OCI-LY1 (cell line): ENCODE results near the gene CD8A.

Source experiments
- H2AFZ ChIP-seq: fragments of 200-600 bp; sonication (generic), shearing (Covaris generic); 2 replicates; pipeline ENCODE4 v1.6.0; 2014; ENCODE audit warnings: antibody characterized with exemption, mild to moderate bottlenecking, low read length
- H3F3A ChIP-seq: fragments of 200-600 bp; sonication (generic), shearing (Covaris generic); 2 replicates; pipeline ENCODE4 v1.6.0; 2014; ENCODE audit warnings: mild to moderate bottlenecking, antibody characterized with exemption, low read length, moderate library complexity; ENCODE audit not compliant: insufficient read depth
- H3K27ac ChIP-seq: fragments of 200-600 bp; sonication (generic); 2 replicates; pipeline ENCODE4 v1.5.1; 2014; ENCODE audit warnings: low read length, mixed run types, mild to moderate bottlenecking, low read depth; ENCODE audit not compliant: poor library complexity, severe bottlenecking
- H3K27me3 ChIP-seq: fragments of 200-600 bp; sonication (generic); 2 replicates; pipeline ENCODE4 v1.6.0; 2014; ENCODE audit warnings: antibody characterized with exemption, mild to moderate bottlenecking, low read length, moderate library complexity; ENCODE audit not compliant: insufficient read depth
- H3K36me3 ChIP-seq: fragments of 200-600 bp; sonication (generic); 2 replicates; pipeline ENCODE4 v1.6.1; 2014; ENCODE audit warnings: mild to moderate bottlenecking, antibody characterized with exemption, low read length, moderate library complexity, mixed read lengths; ENCODE audit not compliant: insufficient read depth
- H3K4me1 ChIP-seq: fragments of 200-600 bp; sonication (generic); 2 replicates; pipeline ENCODE4 v1.5.1; 2014; ENCODE audit warnings: mild to moderate bottlenecking, low read length, moderate library complexity; ENCODE audit not compliant: insufficient read depth, severe bottlenecking
- H3K4me2 ChIP-seq: fragments of 200-600 bp; sonication (generic), shearing (Covaris generic); 2 replicates; pipeline ENCODE4 v1.6.1; 2014; ENCODE audit warnings: low read length
- H3K4me3 ChIP-seq: fragments of 200-600 bp; sonication (generic); 2 replicates; pipeline ENCODE4 v1.5.1; 2014; ENCODE audit warnings: low read length, low read depth, mild to moderate bottlenecking, mixed read lengths; ENCODE audit not compliant: poor library complexity, severe bottlenecking
- H3K79me2 ChIP-seq: fragments of 200-600 bp; shearing (Covaris generic); 2 replicates; pipeline ENCODE4 v1.6.1; 2016; ENCODE audit warnings: mixed run types, low read length, mixed read lengths; ENCODE audit not compliant: insufficient read depth
- H3K9ac ChIP-seq: fragments of 200-600 bp; sonication (generic), shearing (Covaris generic); 2 replicates; pipeline ENCODE4 v1.6.1; 2014; ENCODE audit warnings: mild to moderate bottlenecking, low read length, mixed read lengths
- H3K9me2 ChIP-seq: fragments of 200-600 bp; sonication (generic), shearing (Covaris generic); 2 replicates; pipeline ENCODE4 v1.6.1; 2014; ENCODE audit warnings: low read depth, mild to moderate bottlenecking, low read length, mixed read lengths
- H3K9me3 ChIP-seq: fragments of 200-600 bp; shearing (Covaris generic); 2 replicates; pipeline ENCODE4 v1.6.1; 2014; ENCODE audit warnings: low read length, mixed read lengths
- H4K20me1 ChIP-seq: fragments of 200-600 bp; sonication (generic), shearing (Covaris generic); 2 replicates; pipeline ENCODE4 v1.6.0; 2016; ENCODE audit warnings: mild to moderate bottlenecking, low read length; ENCODE audit not compliant: insufficient read depth
- CTCF ChIP-seq: fragments of 200-600 bp; sonication (generic), shearing (Covaris generic); IDR thresholded peaks from 2 replicates; pipeline ENCODE4 v1.5.1; 2017; ENCODE audit warnings: mild to moderate bottlenecking, antibody characterized with exemption, low read length, moderate library complexity, mixed read lengths
- EZH2 ChIP-seq: fragments of 200-600 bp; sonication (generic), shearing (Covaris generic); IDR thresholded peaks from 2 replicates; pipeline ENCODE4 v1.8.0; 2017; ENCODE audit warnings: borderline replicate concordance, mixed run types, mild to moderate bottlenecking, antibody characterized with exemption, low read length, moderate library complexity, mixed read lengths

Gene CD8A

GRCh38 chr2:86818957-86819356, 28.2 kb upstream of the CD8A start:
- no peak overlapping the region for H3K27ac ChIP-seq
- no peak for TF ChIP-seq EZH2
- no peak for TF ChIP-seq CTCF
- H3K4me3 ChIP-seq = no peak overlapping the region
- H3K36me3 ChIP-seq = no peaks in the 10 kb centered on the region
- H3F3A ChIP-seq = no peaks in the 10 kb centered on the region
- no peaks in the 10 kb centered on the region for H3K9me2 ChIP-seq
- H3K9me3 ChIP-seq = no peaks in the 10 kb centered on the region
- H3K27me3 ChIP-seq = no peaks in the 10 kb centered on the region
- H3K9ac ChIP-seq = no peak overlapping the region
- H2AFZ ChIP-seq = no peak overlapping the region
- no peaks in the 10 kb centered on the region for H4K20me1 ChIP-seq
- no peak overlapping the region for H3K4me2 ChIP-seq
- H3K4me1 ChIP-seq = no peaks in the 10 kb centered on the region
- H3K79me2 ChIP-seq = no peaks in the 10 kb centered on the region

DNA sequence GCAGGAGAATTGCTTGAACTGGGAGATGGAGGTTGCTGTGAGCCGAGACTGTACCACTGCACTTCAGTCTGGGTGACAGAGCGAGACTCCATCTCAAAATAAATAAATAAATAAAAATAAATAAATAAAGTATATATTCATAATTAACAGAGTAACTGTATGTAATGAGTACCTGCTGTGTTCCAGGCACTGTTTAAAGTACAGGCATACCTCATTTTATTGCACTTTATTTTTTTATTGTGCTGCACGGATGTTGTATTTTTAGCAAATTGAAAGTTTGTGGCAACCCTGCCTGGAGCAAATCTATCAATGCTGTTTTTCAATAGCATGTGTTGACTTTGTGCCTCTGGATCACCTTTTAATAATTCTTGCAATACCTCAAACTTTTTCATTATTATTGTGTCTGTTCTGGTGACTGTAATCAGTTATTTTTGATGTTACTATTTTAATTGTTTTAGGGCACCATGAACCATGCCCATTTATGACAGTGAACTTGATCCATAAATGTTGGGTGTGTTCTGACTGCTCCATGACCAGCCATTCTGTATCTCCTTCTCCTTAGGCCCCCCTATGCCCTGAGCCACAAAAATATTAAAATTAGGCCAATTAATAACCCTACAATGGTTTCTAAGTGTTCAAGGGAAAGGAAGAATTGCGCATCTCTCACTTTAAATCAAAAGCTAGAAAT, 27.5 kb upstream of the CD8A start:
- Histone ChIP-seq H3K9me3 (no peaks in the 10 kb centered on the region), H3K4me2 (no peak overlapping the region), H3K9ac (no peak overlapping the region), H3F3A (no peaks in the 10 kb centered on the region), H3K4me1 (no peaks in the 10 kb centered on the region), H3K4me3 (no peak overlapping the region), H3K9me2 (no peaks in the 10 kb centered on the region), H2AFZ (no peak overlapping the region), H4K20me1 (no peaks in the 10 kb centered on the region), H3K36me3 (no peaks in the 10 kb centered on the region), H3K79me2 (no peaks in the 10 kb centered on the region), H3K27me3 (no peaks in the 10 kb centered on the region), H3K27ac (no peak overlapping the region)
- no peak for TF ChIP-seq EZH2
- TF ChIP-seq CTCF = no peak

DNA sequence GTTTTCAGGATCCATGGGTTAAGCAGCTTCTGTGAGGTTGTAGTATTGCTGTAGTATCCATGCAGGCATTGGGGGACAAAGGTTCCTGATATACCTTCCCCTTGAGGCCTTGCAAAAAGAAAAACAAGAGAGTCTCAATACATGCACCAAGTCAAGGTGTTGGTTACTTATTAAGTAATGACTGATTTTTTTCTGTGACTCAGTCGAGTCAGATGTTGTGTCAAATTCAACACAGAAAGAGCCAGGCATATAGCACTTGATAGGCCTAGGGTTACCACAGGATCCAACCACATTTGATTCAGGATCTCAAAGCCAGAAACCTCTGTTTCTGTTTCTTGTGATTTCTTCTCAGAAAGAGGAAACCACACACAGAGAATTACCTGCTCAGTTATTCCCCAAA, 24.9 kb upstream of the CD8A start:
- Histone ChIP-seq H3K36me3 (no peaks in the 10 kb centered on the region), H3K9ac (no peak overlapping the region), H3K27ac (no peak overlapping the region), H3K9me2 (no peaks in the 10 kb centered on the region), H3K4me1 (no peaks in the 10 kb centered on the region), H3K79me2 (no peaks in the 10 kb centered on the region), H3F3A (no peaks in the 10 kb centered on the region), H3K4me2 (no peak overlapping the region), H3K9me3 (no peaks in the 10 kb centered on the region), H4K20me1 (no peaks in the 10 kb centered on the region), H3K4me3 (no peak overlapping the region), H3K27me3 (no peaks in the 10 kb centered on the region), H2AFZ (no peak overlapping the region)
- TF ChIP-seq CTCF (no peak), EZH2 (no peak)
